Activated CD8-positive, alpha-beta T cell treated with anti-CD3 and anti-CD28 coated beads for 36 hours (primary cell): Measurements from ENCODE around the gene PSMD6. TPM values are rescaled to one million over a fixed set of nuclear protein-coding genes. Genes with fewer than 3 reads are reported as not detected.

Experiments used
- ATAC-seq: fragments of 200-7000 bp; cut with Tn5 transposase; one replicate; pipeline ENCODE4 v1.10.0; 2021; ENCODE audit warnings: mild to moderate bottlenecking, moderate library complexity
- CTCF ChIA-PET: fragments of 350-600 bp; sonication (Branson Sonifier 250); formaldehyde crosslinking; loops from one replicate; lab custom pipeline; 2021; ENCODE audit warnings: antibody characterized with exemption; lab: Charles Lee
- POLR2A ChIA-PET: fragments of 350-600 bp; sonication (Branson Sonifier 250); formaldehyde crosslinking; loops from one replicate; lab custom pipeline; 2021; ENCODE audit warnings: antibody characterized with exemption; lab: Charles Lee
- DNase-seq: peaks from one replicate; pipeline ENCODE4 v3.0.0-alpha.2; 2020
- H3K27ac Mint-ChIP-seq: one replicate; pipeline ENCODE4 v1.8.0; 2021; ENCODE audit warnings: mild to moderate bottlenecking, mixed read lengths
- H3K27me3 Mint-ChIP-seq: one replicate; pipeline ENCODE4 v1.8.0; 2021; ENCODE audit warnings: mixed read lengths
- H3K36me3 Mint-ChIP-seq: one replicate; pipeline ENCODE4 v1.8.0; 2021; ENCODE audit warnings: low read depth, mixed read lengths
- H3K4me1 Mint-ChIP-seq: one replicate; pipeline ENCODE4 v1.8.0; 2021; ENCODE audit warnings: low read depth, mixed read lengths
- H3K4me3 Mint-ChIP-seq: one replicate; pipeline ENCODE4 v1.8.0; 2021; ENCODE audit warnings: mild to moderate bottlenecking, moderate library complexity, mixed read lengths
- H3K9me3 Mint-ChIP-seq: one replicate; pipeline ENCODE4 v1.8.0; 2021; ENCODE audit warnings: mixed read lengths
- intact Hi-C: fragments of 100-400 bp; cut with micrococcal nuclease; formaldehyde crosslinking; loops from one replicate; pipeline ENCODE4 v1.10.0; 2022
- total RNA-seq, 2 experiments: library from RNA; stranded (reverse); gene quantifications; one replicate each; pipeline ENCODE4 v1.2.3, GENCODE V29; 2021
- TF ChIP-seq, protein P1 (sequence below): fragments of 200-600 bp; IDR thresholded peaks from one replicate; pipeline ENCODE4 v1.8.0; 2022; ENCODE audit warnings: antibody characterized with exemption, mild to moderate bottlenecking

Gene PSMD6
- total RNA-seq, 2 experiments from 2014 or later: 110 to 113 TPM

DNA sequence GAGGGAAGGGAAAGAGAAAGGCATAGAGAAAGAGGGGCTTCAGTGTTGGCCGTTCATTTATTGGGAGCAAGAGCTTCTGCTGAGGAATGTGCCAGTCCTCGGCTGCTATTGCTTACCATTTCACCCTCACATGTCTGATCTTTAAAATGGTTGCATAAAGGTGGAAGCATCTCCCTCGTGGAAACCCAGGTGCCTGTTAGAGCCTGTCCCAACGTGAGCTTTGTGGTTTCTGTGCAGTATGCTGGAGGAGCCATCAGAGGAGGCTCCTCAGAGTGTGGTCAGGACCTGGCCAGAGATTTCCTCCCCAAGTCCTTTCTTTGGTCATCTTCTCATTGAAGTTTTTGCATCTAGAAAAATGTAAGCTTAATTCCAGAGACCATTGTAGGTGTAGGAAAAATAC lies 34.4 kb downstream of the PSMD6 start:
- no peaks in the 10 kb centered on the region for H3K27me3 Mint-ChIP-seq
- no peaks in the 10 kb centered on the region for H3K9me3 Mint-ChIP-seq
- POLR2A ChIA-PET: interaction anchor here (0.6 to 1.2 kb wide), 2 partner anchors 9 to 16 kb away, joined by 3 to 4 read pairs; no protein-coding TSS in a partner anchor
- no peak overlapping the region for H3K4me3 Mint-ChIP-seq
- ATAC-seq (no peak), DNase-seq (no peak)
- TF ChIP-seq, protein P1, sequence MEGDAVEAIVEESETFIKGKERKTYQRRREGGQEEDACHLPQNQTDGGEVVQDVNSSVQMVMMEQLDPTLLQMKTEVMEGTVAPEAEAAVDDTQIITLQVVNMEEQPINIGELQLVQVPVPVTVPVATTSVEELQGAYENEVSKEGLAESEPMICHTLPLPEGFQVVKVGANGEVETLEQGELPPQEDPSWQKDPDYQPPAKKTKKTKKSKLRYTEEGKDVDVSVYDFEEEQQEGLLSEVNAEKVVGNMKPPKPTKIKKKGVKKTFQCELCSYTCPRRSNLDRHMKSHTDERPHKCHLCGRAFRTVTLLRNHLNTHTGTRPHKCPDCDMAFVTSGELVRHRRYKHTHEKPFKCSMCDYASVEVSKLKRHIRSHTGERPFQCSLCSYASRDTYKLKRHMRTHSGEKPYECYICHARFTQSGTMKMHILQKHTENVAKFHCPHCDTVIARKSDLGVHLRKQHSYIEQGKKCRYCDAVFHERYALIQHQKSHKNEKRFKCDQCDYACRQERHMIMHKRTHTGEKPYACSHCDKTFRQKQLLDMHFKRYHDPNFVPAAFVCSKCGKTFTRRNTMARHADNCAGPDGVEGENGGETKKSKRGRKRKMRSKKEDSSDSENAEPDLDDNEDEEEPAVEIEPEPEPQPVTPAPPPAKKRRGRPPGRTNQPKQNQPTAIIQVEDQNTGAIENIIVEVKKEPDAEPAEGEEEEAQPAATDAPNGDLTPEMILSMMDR: no peak
- H3K27ac Mint-ChIP-seq: peak overlapping the region; percentile 80
- intact Hi-C loops: no loop called here
- CTCF ChIA-PET: interaction anchor here (28.1 kb wide), 1 partner anchor 18 kb away, joined by 595 read pairs; no protein-coding TSS in a partner anchor
- peaks cover 37% of the 10 kb centered on the region for H3K4me1 Mint-ChIP-seq
- H3K36me3 Mint-ChIP-seq: peaks cover 51% of the 10 kb centered on the region

DNA sequence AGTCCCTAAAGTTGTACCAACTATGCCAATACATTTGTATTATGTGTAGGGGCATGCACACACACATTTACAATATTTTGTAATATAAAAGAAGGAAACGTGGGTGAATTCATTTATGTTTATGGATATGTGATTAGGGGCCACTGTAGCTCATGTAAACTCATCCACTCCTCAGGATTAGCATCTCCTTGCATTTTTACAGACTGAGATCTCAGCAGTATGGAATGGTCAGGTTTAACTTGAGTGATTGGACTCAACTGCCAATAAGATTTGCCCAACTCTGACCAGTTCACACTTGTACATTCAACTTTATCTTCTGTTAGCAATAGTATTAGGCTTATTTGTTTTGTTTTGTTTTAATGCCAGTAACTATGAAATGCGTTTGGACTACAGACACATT lies 36.5 kb downstream of the PSMD6 start:
- Mint-ChIP-seq H3K9me3 (no peaks in the 10 kb centered on the region), H3K27me3 (no peaks in the 10 kb centered on the region), H3K4me3 (no peak overlapping the region), H3K36me3 (peaks cover 50% of the 10 kb centered on the region), H3K4me1 (peaks cover 41% of the 10 kb centered on the region), H3K27ac (peak overlapping the region; percentile 21)
- POLR2A ChIA-PET: no interaction called here
- DNase-seq: no peak
- CTCF ChIA-PET: interaction anchor here (28.1 to 32.0 kb wide), 2 partner anchors 1 to 16 kb away, joined by 595 read pairs; no protein-coding TSS in a partner anchor
- TF ChIP-seq, protein P1: no peak
- intact Hi-C loops: no loop called here
- ATAC-seq: no peak

DNA sequence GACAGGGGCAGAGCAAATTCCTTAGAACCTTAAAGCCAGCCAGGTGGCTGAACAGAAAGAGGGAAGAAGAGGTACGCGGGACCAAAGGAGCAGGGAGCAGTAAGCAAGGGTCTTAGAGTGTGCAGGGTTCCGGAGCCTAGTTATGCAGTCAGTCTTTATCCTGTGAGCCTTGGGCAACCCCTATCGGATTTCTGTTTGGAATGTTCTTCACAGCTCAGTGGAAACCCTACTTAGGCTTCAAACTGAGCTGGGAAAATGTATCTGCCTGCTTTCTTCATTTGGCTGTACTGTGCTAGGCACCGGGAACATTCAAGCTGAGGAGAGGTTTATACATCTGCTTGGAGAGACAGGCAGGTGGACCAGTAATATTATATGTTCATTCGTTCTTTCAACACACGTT lies 37.1 kb downstream of the PSMD6 start:
- intact Hi-C loops: no loop called here
- CTCF ChIA-PET: interaction anchor here (28.1 to 32.0 kb wide), 2 partner anchors 1 to 15 kb away, joined by 595 read pairs; no protein-coding TSS in a partner anchor

DNA sequence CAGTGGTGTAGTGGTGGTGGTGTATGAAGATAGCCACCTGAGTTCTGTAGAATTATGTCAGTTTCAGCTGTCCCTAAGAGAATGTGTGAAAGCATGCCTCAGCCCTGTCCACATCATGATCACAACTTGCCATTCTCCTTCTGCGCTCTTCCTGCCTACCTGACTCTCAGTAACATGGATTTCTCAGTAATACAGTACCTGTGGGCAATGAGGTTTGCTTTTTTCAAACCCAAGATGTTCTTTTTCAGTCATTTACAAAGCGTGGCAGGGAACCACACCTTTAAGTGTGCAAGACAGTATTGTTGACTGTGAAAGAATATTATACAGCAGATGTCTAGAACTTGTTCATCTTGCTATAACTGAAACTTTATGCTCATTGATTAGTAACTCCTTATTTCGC lies 38.9 kb downstream of the PSMD6 start:
- ATAC-seq (peak; percentile 24), DNase-seq (no peak)
- Mint-ChIP-seq H3K9me3 (no peaks in the 10 kb centered on the region), H3K4me3 (no peak overlapping the region), H3K27ac (peak overlapping the region; percentile 53), H3K36me3 (peaks cover 62% of the 10 kb centered on the region), H3K4me1 (peaks cover 64% of the 10 kb centered on the region), H3K27me3 (no peaks in the 10 kb centered on the region)
- ChIA-PET POLR2A (interaction anchor here (0.7 to 1.5 kb wide), 3 partner anchors 14 to 78 kb away, joined by 3 read pairs; no protein-coding TSS in a partner anchor), CTCF (interaction anchor here (1.1 to 32.0 kb wide), 4 partner anchors 3 to 39 kb away, joined by 3 to 595 read pairs (median 300); no protein-coding TSS in a partner anchor)
- TF ChIP-seq, protein P1: no peak
- intact Hi-C loops: no loop called here

More for the DNA sequence above, 37.1 kb downstream of the PSMD6 start:
- Mint-ChIP-seq H3K27ac (peak overlapping the region; percentile 47), H3K4me3 (no peak overlapping the region), H3K4me1 (peaks cover 48% of the 10 kb centered on the region), H3K9me3 (no peaks in the 10 kb centered on the region), H3K27me3 (no peaks in the 10 kb centered on the region), H3K36me3 (peaks cover 53% of the 10 kb centered on the region)
- POLR2A ChIA-PET: no interaction called here
- TF ChIP-seq, protein P1: no peak
- no peak for DNase-seq
- ATAC-seq: no peak

DNA sequence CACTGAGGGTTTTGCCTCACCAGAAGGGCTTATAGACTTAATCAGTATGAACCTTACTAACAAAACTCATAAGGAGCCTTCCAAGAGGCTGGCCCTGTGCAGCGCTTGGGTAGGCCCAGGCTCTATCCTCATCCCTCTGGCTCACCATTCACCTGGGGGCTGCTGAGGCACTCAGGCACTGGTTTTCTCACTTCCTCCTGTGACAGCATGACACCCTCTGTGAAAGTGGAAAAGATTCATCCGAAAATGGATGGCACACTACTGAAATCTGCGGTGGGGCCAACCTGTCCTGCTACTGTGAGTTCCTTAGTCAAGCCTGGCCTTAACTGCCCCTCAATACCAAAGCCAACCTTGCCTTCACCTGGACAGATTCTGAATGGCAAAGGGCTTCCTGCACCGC lies 41.3 kb downstream of the PSMD6 start:
- Mint-ChIP-seq H3K4me3 (no peak overlapping the region), H3K9me3 (no peaks in the 10 kb centered on the region), H3K27ac (peak overlapping the region; percentile 72), H3K4me1 (peaks cover 75% of the 10 kb centered on the region), H3K27me3 (no peaks in the 10 kb centered on the region), H3K36me3 (peaks cover 53% of the 10 kb centered on the region)
- TF ChIP-seq, protein P1: no peak
- ChIA-PET CTCF (interaction anchor here (1.1 to 32.0 kb wide), 6 partner anchors 6 to 49 kb away, joined by 3 to 595 read pairs (median 4); partner anchors contain the start of gene PSMD6), POLR2A (interaction anchor here (0.8 to 1.0 kb wide), 2 partner anchors 28 to 39 kb away, joined by 3 read pairs; no protein-coding TSS in a partner anchor)
- ATAC-seq (no peak), DNase-seq (no peak)
- intact Hi-C loops: no loop called here
